CD14-positive monocyte (primary cell): Measurements from ENCODE around the gene KCNJ1. TPM values are rescaled to one million over a fixed set of nuclear protein-coding genes. Genes with fewer than 3 reads are reported as not detected.

Source experiments
- DNase-seq, 3 donors: peaks; one replicate each; pipeline ENCODE4 v3.0.0-alpha.2; 2011 to 2022
- H2AFZ ChIP-seq: 2 replicates; pipeline ENCODE4 v1.6.0; 2012; ENCODE audit warnings: mild to moderate bottlenecking, low read depth, low read length, inconsistent platforms; ENCODE audit not compliant: insufficient read depth, poor library complexity, severe bottlenecking
- H3K27ac ChIP-seq, 2 donors: 1 replicate in 1 of 2; 2 replicates in 1 of 2; pipeline ENCODE4 v1.5.1; 2012 to 2013; ENCODE audit warnings: low read length in 2 of 2, control low read depth in 1 of 2, inconsistent platforms in 1 of 2, low read depth in 1 of 2, mild to moderate bottlenecking in 1 of 2
- H3K27me3 ChIP-seq, 2 donors: one replicate each; pipeline versions ENCODE4 v1.6.0 to v1.6.1; 2011 to 2013; ENCODE audit warnings: low read length in 2 of 2; ENCODE audit not compliant: control insufficient read depth in 2 of 2, insufficient read depth in 2 of 2
- H3K36me3 ChIP-seq, 2 donors: replicated peaks in 1 of 2; 1 replicate in 1 of 2; 2 replicates in 1 of 2; pipeline versions ENCODE4 v1.5.1 to v1.6.1; 2012 to 2013; ENCODE audit warnings: low read length in 2 of 2, control low read depth in 1 of 2, inconsistent platforms in 1 of 2, mild to moderate bottlenecking in 1 of 2; ENCODE audit not compliant: insufficient read depth in 2 of 2, control insufficient read depth in 1 of 2
- H3K4me1 ChIP-seq, 2 donors: 1 replicate in 1 of 2; 2 replicates in 1 of 2; pipeline versions ENCODE4 v1.5.1 to v1.6.1; 2012 to 2013; ENCODE audit warnings: low read length in 2 of 2, control low read depth in 1 of 2, inconsistent platforms in 1 of 2, mild to moderate bottlenecking in 1 of 2, moderate library complexity in 1 of 2; ENCODE audit not compliant: insufficient read depth in 2 of 2, control insufficient read depth in 1 of 2
- H3K4me2 ChIP-seq: replicated peaks from 2 replicates; pipeline ENCODE3; 2012; ENCODE audit warnings: low read length, moderate library complexity, mild to moderate bottlenecking; ENCODE audit not compliant: poor library complexity, severe bottlenecking; ENCODE audit errors: extremely low read depth
- H3K4me3 ChIP-seq, 3 experiments: fragments of 200-600 bp in 1 of 3; sonication (generic) in 1 of 3; replicated peaks in 1 of 3; 1 replicate in 2 of 3; 2 replicates in 1 of 3; pipeline ENCODE4 v1.5.1; 2011 to 2013; ENCODE audit warnings: low read length in 3 of 3, mild to moderate bottlenecking in 3 of 3, control low read depth in 2 of 3, low read depth in 2 of 3, inconsistent platforms in 1 of 3, moderate library complexity in 1 of 3
- H3K79me2 ChIP-seq: 2 replicates; pipeline ENCODE4 v1.6.0; 2012; ENCODE audit warnings: mild to moderate bottlenecking, control low read depth, inconsistent platforms, low read length, moderate library complexity; ENCODE audit not compliant: insufficient read depth
- H3K9ac ChIP-seq: 2 replicates; pipeline ENCODE4 v1.6.0; 2017; ENCODE audit warnings: low read length, mild to moderate bottlenecking; ENCODE audit not compliant: insufficient read depth, poor library complexity, severe bottlenecking
- H3K9me3 ChIP-seq, 2 donors: replicated peaks in 1 of 2; 1 replicate in 1 of 2; 2 replicates in 1 of 2; pipeline versions ENCODE4 v1.5.1 to v1.6.1; 2012 to 2013; ENCODE audit warnings: low read length in 2 of 2, control low read depth in 1 of 2; ENCODE audit not compliant: control insufficient read depth in 1 of 2, insufficient read depth in 1 of 2
- H4K20me1 ChIP-seq: 2 replicates; pipeline ENCODE4 v1.6.0; 2012; ENCODE audit warnings: mild to moderate bottlenecking, low read length, control low read depth, moderate library complexity; ENCODE audit not compliant: insufficient read depth
- H3K27ac Mint-ChIP-seq, 7 donors: one replicate each; pipeline ENCODE4 v1.8.0; 2020; ENCODE audit warnings: mild to moderate bottlenecking in 7 of 7, mixed read lengths in 7 of 7, moderate library complexity in 6 of 7, inconsistent platforms in 2 of 7
- H3K27me3 Mint-ChIP-seq, 3 donors: one replicate each; pipeline ENCODE4 v1.8.0; 2021 to 2022; ENCODE audit warnings: low read depth in 3 of 3, mild to moderate bottlenecking in 3 of 3, mixed read lengths in 3 of 3, moderate library complexity in 3 of 3, inconsistent platforms in 1 of 3
- H3K36me3 Mint-ChIP-seq, 2 donors: one replicate each; pipeline ENCODE4 v1.8.0; 2020; ENCODE audit warnings: mixed read lengths in 2 of 2, inconsistent platforms in 1 of 2, mild to moderate bottlenecking in 1 of 2
- H3K4me1 Mint-ChIP-seq: one replicate; pipeline ENCODE4 v1.8.0; 2020; ENCODE audit warnings: mild to moderate bottlenecking, mixed read lengths
- H3K4me3 Mint-ChIP-seq, 2 donors: one replicate each; pipeline ENCODE4 v1.8.0; 2020; ENCODE audit warnings: mild to moderate bottlenecking in 2 of 2, mixed read lengths in 2 of 2, moderate library complexity in 1 of 2
- H3K9me3 Mint-ChIP-seq, 7 donors: one replicate each; pipeline ENCODE4 v1.8.0; 2020 to 2022; ENCODE audit warnings: mixed read lengths in 7 of 7, mild to moderate bottlenecking in 6 of 7, moderate library complexity in 6 of 7, inconsistent platforms in 2 of 7
- CTCF ChIP-seq: fragments of 200-600 bp; IDR thresholded peaks from one replicate; pipeline ENCODE4 v1.8.0; 2022; ENCODE audit warnings: antibody characterized with exemption, mild to moderate bottlenecking
- WGBS: methylation state at CpG from one replicate; pipeline ENCODE4 v1.1.5; 2013; ENCODE audit warnings: missing lambda C conversion rate; ENCODE audit not compliant: insufficient coverage; 5-methylcytosine and 5-hydroxymethylcytosine counted together
- intact Hi-C, 2 donors: fragments of 100-400 bp; cut with micrococcal nuclease; formaldehyde crosslinking; loops; one replicate each; pipeline versions ENCODE4 v1.15.0 to v1.15.1; 2023
- polyA plus RNA-seq, 3 donors: library from polyadenylated mRNA; depleted of rRNA in 1 of 3; unstranded in 2 of 3; stranded (reverse) in 1 of 3; fragments of 300-500 nt in 2 of 3; fragments of >200 nt in 1 of 3; fragmentation: Illumina TruSeq in 2 of 3; gene quantifications; 1 replicate in 2 of 3; 2 replicates in 1 of 3; pipeline ENCODE4 v1.2.3, GENCODE V29; 2012 to 2021

KCNJ1 gene
- polyA plus RNA-seq, 3 donors, result 0.12 to 0.47 TPM; not detected in 1

GRCh38 chr11:128916037-128916572 lies 49.0 kb upstream of the KCNJ1 start:
- no peaks in the 10 kb centered on the region for H3K36me3 ChIP-seq
- no peak for TF ChIP-seq CTCF
- H2AFZ ChIP-seq, result no peak overlapping the region
- H3K27ac ChIP-seq, result no peak overlapping the region
- H3K4me3 ChIP-seq, result no peak overlapping the region
- peaks cover 17% of the 10 kb centered on the region for H3K4me1 Mint-ChIP-seq
- H3K27me3 ChIP-seq, result no peaks in the 10 kb centered on the region
- H3K4me2 ChIP-seq, result no peak overlapping the region
- H3K79me2 ChIP-seq, result no peaks in the 10 kb centered on the region
- no peak for DNase-seq
- peaks cover 0 to 1% (median 1%) of the 10 kb centered on the region in 3 donors for H3K27me3 Mint-ChIP-seq
- H3K4me3 Mint-ChIP-seq, result no peak overlapping the region
- H3K4me1 ChIP-seq, result peaks cover 7 to 9% of the 10 kb centered on the region in 2 donors
- H3K27ac Mint-ChIP-seq, result no peak overlapping the region
- no CpG with 5 or more reads among the region's 3 CpGs for WGBS
- peaks cover 0 to 6% (median 1%) of the 10 kb centered on the region in 7 donors for H3K9me3 Mint-ChIP-seq
- no peaks in the 10 kb centered on the region for H4K20me1 ChIP-seq
- intact Hi-C loops, result no loop called here
- no peaks in the 10 kb centered on the region for H3K9me3 ChIP-seq
- H3K36me3 Mint-ChIP-seq, result no peaks in the 10 kb centered on the region
- no peak overlapping the region for H3K9ac ChIP-seq

GRCh38 chr11:128915149-128915521 lies 48.0 kb upstream of the KCNJ1 start:
- no peak overlapping the region for H3K27ac ChIP-seq
- H3K79me2 ChIP-seq, result no peaks in the 10 kb centered on the region
- H3K27me3 Mint-ChIP-seq, result peaks cover 0 to 1% (median 1%) of the 10 kb centered on the region in 3 donors
- peaks cover 0 to 6% (median 1%) of the 10 kb centered on the region in 7 donors for H3K9me3 Mint-ChIP-seq
- H3K27me3 ChIP-seq, result no peaks in the 10 kb centered on the region
- peaks cover 17% of the 10 kb centered on the region for H3K4me1 Mint-ChIP-seq
- WGBS, result 79% methylated on average over 3 of the region's 6 CpGs
- intact Hi-C loops, result no loop called here
- H3K9ac ChIP-seq, result no peak overlapping the region
- H3K4me2 ChIP-seq, result no peak overlapping the region
- no peak for TF ChIP-seq CTCF
- H4K20me1 ChIP-seq, result no peaks in the 10 kb centered on the region
- H2AFZ ChIP-seq, result no peak overlapping the region
- H3K27ac Mint-ChIP-seq, result no peak overlapping the region
- H3K4me1 ChIP-seq, result peaks cover 7 to 9% of the 10 kb centered on the region in 2 donors
- no peaks in the 10 kb centered on the region for H3K36me3 ChIP-seq
- DNase-seq, result no peak
- H3K4me3 ChIP-seq, result no peak overlapping the region
- H3K36me3 Mint-ChIP-seq, result no peaks in the 10 kb centered on the region
- no peak overlapping the region for H3K4me3 Mint-ChIP-seq
- no peaks in the 10 kb centered on the region for H3K9me3 ChIP-seq
